Measurements from ENCODE around the gene ALOX5AP. TPM values are rescaled to one million over a fixed set of nuclear protein-coding genes. Genes with fewer than 3 reads are reported as not detected.
"Not testable (repeated sequence)": the region's sequence is repeated elsewhere in the genome, so short reads cannot be mapped to it uniquely, and the experiment has no call there.

Gene ALOX5AP
- total RNA-seq, 1 experiment from 2014 or later, result not detected

DNA sequence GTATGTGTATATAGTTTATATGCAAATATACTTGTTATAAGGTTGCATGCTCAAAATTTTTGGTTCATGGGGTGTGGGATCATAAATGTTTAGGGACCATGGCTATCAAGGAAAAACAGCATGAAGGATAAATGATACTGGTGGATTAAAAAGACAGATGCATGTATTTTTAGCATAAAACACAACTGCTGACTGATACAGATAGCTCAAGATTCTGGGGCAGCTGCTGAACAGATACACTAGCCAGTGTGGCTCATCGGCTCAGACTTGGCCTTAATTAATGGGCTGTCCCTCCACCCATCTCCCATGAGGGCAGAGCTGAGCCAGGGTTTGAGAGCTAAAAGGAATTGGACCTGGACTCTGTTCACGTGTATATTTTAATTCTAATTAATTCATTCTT, 11.4 kb downstream of the ALOX5AP start:
- H3K79me2 ChIP-seq (ENCODE audit: low read length), result no peaks in the 10 kb centered on the region
- no peaks in the 10 kb centered on the region for H3F3A ChIP-seq (ENCODE audit: low read length, unreplicated experiment)
- H3K27me3 ChIP-seq (ENCODE audit: low read length), result no peaks in the 10 kb centered on the region
- no peak overlapping the region for H3K4me3 ChIP-seq (ENCODE audit: low read length)
- CTCF ChIA-PET, result no interaction called here
- H4K20me1 ChIP-seq (ENCODE audit: low read length), result no peaks in the 10 kb centered on the region
- POLR2A ChIA-PET (ENCODE audit: unreplicated experiment), result no interaction called here
- TF ChIP-seq, protein P1, sequence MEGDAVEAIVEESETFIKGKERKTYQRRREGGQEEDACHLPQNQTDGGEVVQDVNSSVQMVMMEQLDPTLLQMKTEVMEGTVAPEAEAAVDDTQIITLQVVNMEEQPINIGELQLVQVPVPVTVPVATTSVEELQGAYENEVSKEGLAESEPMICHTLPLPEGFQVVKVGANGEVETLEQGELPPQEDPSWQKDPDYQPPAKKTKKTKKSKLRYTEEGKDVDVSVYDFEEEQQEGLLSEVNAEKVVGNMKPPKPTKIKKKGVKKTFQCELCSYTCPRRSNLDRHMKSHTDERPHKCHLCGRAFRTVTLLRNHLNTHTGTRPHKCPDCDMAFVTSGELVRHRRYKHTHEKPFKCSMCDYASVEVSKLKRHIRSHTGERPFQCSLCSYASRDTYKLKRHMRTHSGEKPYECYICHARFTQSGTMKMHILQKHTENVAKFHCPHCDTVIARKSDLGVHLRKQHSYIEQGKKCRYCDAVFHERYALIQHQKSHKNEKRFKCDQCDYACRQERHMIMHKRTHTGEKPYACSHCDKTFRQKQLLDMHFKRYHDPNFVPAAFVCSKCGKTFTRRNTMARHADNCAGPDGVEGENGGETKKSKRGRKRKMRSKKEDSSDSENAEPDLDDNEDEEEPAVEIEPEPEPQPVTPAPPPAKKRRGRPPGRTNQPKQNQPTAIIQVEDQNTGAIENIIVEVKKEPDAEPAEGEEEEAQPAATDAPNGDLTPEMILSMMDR (conservative IDR thresholded peaks at IDR 0.05; ENCODE audit: low read depth, low read length), result no peak
- TF ChIP-seq EZH2phosphoT487 (IDR thresholded peaks at IDR 0.05; ENCODE audit: borderline replicate concordance, low read length) (no peak), EZH2 (IDR thresholded peaks at IDR 0.05; ENCODE audit: low read length, unreplicated experiment) (no peak)
- no peak overlapping the region for H2AFZ ChIP-seq (ENCODE audit: low read length)
- intact Hi-C loops (cut with micrococcal nuclease), result no loop called here
- ATAC-seq, result no peak
- DNase-seq, result no peak
- no peak overlapping the region for H3K4me2 ChIP-seq (ENCODE audit: low read length)
- peaks cover 24% of the 10 kb centered on the region for H3K4me1 ChIP-seq (ENCODE audit: insufficient read depth, low read length)
- H3K27ac ChIP-seq (ENCODE audit: low read length), result no peak overlapping the region
- no peaks in the 10 kb centered on the region for H3K9me2 ChIP-seq (replicated peaks; ENCODE audit: low read length)
- BruUV-seq (replicated peaks), result no TSS peak
- no peaks in the 10 kb centered on the region for H3K36me3 ChIP-seq (ENCODE audit: low read depth, low read length)
- H3K9me3 ChIP-seq (ENCODE audit: low read length), result no peaks in the 10 kb centered on the region
- no peak overlapping the region for H3K9ac ChIP-seq (ENCODE audit: low read length)

DNA sequence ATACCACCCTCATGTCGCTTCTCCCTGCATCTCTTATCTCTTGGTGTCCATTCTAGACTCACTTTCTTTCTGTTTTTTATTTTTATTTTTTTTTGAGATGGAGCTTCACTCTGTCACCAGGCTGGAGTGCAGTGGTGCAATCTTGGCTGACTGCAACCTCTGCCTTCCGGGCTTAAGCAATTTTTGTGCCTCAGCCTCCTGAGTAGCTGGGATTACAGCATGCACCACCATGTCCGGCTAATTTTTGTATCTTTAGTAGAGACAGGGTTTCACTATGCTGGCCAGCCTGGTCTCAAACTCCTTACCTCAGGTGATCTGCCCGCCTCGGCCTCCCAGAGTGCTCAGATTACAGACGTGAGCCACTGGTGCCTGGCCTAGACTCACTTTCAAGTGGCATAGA, 12.5 kb downstream of the ALOX5AP start:
- peaks cover 18% of the 10 kb centered on the region for H3K4me1 ChIP-seq (ENCODE audit: insufficient read depth, low read length)
- H3K36me3 ChIP-seq (ENCODE audit: low read depth, low read length); BruUV-seq (replicated peaks); POLR2A ChIA-PET (ENCODE audit: unreplicated experiment); DNase-seq; H3K4me3 ChIP-seq (ENCODE audit: low read length); H3K79me2 ChIP-seq (ENCODE audit: low read length); H3K9ac ChIP-seq (ENCODE audit: low read length); H3K27me3 ChIP-seq (ENCODE audit: low read length); H3K9me3 ChIP-seq (ENCODE audit: low read length); H2AFZ ChIP-seq (ENCODE audit: low read length); H3K4me2 ChIP-seq (ENCODE audit: low read length); ATAC-seq; intact Hi-C loops (cut with micrococcal nuclease); H3K27ac ChIP-seq (ENCODE audit: low read length); H3K9me2 ChIP-seq (replicated peaks; ENCODE audit: low read length); H4K20me1 ChIP-seq (ENCODE audit: low read length); H3F3A ChIP-seq (ENCODE audit: low read length, unreplicated experiment); CTCF ChIA-PET: not testable (repeated sequence)

DNA sequence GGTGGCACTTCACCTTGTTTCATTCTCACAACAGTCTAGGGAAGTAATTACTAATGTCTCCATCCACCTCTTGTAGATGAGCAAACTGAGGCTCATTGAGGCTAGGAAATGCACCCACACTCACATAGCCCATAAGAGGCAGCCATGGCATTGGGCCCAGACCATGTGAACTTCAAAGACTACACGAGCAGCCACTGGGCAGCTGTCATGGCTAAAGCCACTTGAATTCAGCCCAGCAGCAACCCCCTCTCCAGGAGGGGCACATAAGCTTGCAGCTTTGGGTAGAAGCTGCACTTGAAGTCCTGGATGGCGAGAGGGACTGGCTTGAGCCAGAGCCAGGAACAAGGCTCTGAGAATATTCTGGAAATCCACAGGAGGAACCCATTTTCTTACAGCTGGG, 13.4 kb downstream of the ALOX5AP start:
- POLR2A ChIA-PET (ENCODE audit: unreplicated experiment), result no interaction called here
- intact Hi-C loops (cut with micrococcal nuclease), result no loop called here
- CTCF ChIA-PET, result no interaction called here

More for the DNA sequence above, 13.4 kb downstream of the ALOX5AP start:
- TF ChIP-seq EZH2 (IDR thresholded peaks at IDR 0.05; ENCODE audit: low read length, unreplicated experiment) (no peak), EZH2phosphoT487 (IDR thresholded peaks at IDR 0.05; ENCODE audit: borderline replicate concordance, low read length) (no peak)
- TF ChIP-seq, protein P1 (conservative IDR thresholded peaks at IDR 0.05; ENCODE audit: low read depth, low read length), result no peak
- H3K4me3 ChIP-seq (ENCODE audit: low read length), result no peak overlapping the region
- no TSS peak for BruUV-seq (replicated peaks)
- H3K79me2 ChIP-seq (ENCODE audit: low read length), result no peaks in the 10 kb centered on the region
- no peak overlapping the region for H3K9ac ChIP-seq (ENCODE audit: low read length)
- no peak for ATAC-seq
- H3K27me3 ChIP-seq (ENCODE audit: low read length), result no peaks in the 10 kb centered on the region
- peaks cover 11% of the 10 kb centered on the region for H3K4me1 ChIP-seq (ENCODE audit: insufficient read depth, low read length)
- no peaks in the 10 kb centered on the region for H3F3A ChIP-seq (ENCODE audit: low read length, unreplicated experiment)
- H4K20me1 ChIP-seq (ENCODE audit: low read length), result no peaks in the 10 kb centered on the region
- no peak overlapping the region for H2AFZ ChIP-seq (ENCODE audit: low read length)
- no peak overlapping the region for H3K4me2 ChIP-seq (ENCODE audit: low read length)
- H3K9me2 ChIP-seq (replicated peaks; ENCODE audit: low read length), result no peaks in the 10 kb centered on the region
- H3K27ac ChIP-seq (ENCODE audit: low read length), result no peak overlapping the region
- DNase-seq, result no peak
- H3K36me3 ChIP-seq (ENCODE audit: low read depth, low read length), result no peaks in the 10 kb centered on the region
- H3K9me3 ChIP-seq (ENCODE audit: low read length), result no peaks in the 10 kb centered on the region

Data from PC-3 (cell line).